GM12801 (cell line): Measurements from ENCODE around the gene ARV1.

ENCODE experiments used
- TF ChIP-seq, protein P1 (sequence below): IDR thresholded peaks from one replicate; pipeline ENCODE4 v1.5.1; 2011; ENCODE audit warnings: control low read depth; ENCODE audit not compliant: insufficient read length; ENCODE audit errors: extremely low read depth

The ARV1 gene

DNA sequence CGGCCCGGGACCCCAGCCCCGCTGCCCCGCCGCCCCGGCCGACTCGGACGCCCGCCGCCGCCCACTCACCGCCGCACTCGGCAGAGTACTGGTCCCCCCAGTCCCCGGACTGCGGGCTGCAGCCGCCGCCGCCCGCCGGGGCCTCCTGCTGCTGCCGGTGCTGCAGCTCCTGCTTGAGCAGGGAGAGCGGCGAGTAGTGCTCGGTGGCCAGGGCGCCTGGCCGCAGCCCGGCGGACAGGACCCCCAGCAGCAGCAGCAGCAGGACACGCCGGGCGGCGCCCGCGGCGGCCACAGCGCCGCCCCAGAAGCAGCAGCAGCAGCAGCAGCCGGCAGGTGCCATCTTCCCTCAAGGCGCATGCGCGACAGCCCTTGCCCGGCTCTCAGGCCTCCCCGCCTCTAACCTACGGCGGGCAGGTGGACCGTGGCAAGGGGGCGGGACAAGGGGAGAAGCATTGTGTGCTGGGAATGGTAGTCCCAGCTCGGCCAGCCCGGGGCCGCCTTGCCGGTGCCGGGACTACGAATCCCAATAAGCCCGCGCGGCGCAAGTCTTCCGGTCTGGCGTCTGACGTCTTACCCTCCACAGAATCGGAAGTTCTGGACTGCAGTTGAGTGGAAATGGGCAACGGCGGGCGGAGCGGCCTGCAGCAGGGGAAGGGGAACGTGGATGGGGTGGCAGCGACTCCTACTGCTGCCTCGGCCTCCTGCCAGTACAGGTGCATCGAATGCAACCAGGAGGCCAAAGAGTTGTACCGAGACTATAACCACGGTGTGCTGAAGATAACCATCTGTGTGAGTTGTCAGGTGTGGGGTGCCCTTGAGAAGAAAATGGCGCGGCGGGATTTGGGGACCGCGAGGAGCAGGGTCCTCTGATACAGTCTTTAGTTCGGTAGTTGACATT is at the start of gene ARV1, which contains the start of gene TTC13:
TSS of gene ARV1 (plus strand) at position 604 of the 898 bp plus-strand sequence. CDS start at position 616, 12 bp downstream.
TSS of gene TTC13 (minus strand) at position 371 of the 898 bp plus-strand sequence. CDS start at position 340, 31 bp downstream.
- TF ChIP-seq, protein P1, sequence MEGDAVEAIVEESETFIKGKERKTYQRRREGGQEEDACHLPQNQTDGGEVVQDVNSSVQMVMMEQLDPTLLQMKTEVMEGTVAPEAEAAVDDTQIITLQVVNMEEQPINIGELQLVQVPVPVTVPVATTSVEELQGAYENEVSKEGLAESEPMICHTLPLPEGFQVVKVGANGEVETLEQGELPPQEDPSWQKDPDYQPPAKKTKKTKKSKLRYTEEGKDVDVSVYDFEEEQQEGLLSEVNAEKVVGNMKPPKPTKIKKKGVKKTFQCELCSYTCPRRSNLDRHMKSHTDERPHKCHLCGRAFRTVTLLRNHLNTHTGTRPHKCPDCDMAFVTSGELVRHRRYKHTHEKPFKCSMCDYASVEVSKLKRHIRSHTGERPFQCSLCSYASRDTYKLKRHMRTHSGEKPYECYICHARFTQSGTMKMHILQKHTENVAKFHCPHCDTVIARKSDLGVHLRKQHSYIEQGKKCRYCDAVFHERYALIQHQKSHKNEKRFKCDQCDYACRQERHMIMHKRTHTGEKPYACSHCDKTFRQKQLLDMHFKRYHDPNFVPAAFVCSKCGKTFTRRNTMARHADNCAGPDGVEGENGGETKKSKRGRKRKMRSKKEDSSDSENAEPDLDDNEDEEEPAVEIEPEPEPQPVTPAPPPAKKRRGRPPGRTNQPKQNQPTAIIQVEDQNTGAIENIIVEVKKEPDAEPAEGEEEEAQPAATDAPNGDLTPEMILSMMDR, result no peak

DNA sequence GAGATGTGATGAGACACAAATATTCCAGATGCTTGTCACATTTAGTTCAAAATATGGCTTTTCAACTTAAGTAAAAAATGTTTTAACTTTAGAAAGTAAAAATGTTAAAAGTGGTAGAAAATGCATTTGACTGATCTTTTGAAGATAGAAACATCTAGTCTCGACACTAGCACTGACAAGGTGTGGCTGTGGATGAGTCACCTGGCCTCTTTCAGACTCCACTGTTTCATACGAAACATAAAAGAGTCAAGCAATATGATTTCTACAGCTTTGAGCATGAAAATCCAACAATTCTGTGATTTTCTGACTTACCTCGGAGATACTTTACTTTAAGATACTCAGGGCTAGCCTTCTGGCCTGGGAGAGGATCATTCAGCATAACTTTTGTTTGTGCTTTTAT is 47.9 kb upstream of the ARV1 start:
- TF ChIP-seq, protein P1, result no peak

DNA sequence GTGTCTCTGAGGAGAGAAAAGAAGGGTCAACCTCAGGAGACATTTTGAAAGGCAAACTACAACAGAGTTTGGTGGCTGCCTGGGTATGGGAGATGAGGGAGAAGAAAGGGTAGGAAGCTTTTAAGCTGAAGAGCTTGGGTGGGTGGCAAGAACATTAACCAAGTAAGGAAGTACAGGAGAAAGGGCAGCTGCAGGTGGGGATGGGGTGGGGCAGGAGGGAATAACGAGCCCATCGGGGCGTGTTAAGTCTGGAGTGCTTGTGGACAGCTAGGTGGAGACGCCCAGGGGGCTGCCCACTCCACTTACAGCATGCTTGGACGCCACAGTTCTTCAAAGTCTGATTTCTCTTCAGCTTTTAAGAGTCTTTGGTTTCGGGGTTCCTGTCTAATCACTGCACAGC is 43.0 kb upstream of the ARV1 start:
- TF ChIP-seq, protein P1, result no peak

DNA sequence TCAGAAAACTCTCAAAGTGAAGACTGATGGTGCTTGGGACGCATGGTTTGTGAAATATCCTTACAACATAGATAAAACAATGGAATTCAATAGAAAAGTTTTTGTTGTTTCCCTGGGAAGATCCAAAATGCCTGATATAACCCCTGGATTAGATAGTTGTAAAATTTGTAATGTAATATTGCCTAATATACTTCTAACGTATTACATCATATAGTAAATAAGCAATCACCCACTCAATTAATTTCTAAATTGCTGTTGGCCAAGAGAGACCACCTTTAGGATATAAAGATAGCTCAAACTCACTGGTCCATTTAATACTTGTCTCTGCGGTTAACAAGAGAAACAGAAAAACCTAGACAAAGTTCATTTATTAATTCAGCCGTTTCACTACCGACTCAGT is 42.4 kb upstream of the ARV1 start:
- TF ChIP-seq, protein P1, result no peak

DNA sequence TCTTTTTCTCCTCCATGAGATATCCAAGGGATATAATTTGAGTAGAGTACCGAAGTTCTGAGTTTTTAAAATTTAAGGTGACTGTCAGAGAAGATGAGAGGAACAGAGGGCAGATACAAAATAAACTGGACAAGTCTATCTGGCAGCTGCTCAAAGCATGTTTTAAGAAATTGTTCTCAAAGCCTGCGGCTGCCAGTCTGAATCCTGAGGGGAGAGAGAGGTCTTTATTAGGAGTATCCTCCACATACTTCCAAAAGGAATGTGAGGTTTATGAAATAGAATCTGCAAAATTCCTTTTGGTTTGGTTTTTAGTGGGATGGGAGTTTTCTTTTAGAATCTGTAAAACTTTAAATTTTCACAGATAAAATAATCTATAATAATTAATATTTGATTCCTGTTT is 41.5 kb upstream of the ARV1 start:
- TF ChIP-seq, protein P1, result no peak

DNA sequence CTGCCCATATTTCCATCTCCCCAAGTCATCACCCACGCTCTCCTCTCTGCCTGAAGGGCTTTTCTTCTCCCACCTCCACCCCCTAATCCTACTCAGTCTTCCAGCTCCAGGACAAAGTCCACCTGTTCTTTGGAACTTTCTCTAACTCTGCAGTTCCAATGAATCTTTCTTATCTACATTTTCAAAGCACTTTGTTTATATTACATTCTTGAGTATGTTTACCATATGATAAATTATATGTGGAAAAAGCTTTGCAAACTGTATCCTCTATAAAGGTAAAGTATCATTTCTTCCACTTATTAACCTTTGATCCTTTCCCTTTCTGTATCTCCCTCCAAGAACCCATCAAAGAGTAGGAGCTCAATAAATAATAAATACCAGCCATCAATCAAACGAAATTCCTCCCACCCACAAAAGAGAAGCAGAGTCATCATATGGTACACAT is 39.9 kb upstream of the ARV1 start:
- TF ChIP-seq, protein P1, result no peak

DNA sequence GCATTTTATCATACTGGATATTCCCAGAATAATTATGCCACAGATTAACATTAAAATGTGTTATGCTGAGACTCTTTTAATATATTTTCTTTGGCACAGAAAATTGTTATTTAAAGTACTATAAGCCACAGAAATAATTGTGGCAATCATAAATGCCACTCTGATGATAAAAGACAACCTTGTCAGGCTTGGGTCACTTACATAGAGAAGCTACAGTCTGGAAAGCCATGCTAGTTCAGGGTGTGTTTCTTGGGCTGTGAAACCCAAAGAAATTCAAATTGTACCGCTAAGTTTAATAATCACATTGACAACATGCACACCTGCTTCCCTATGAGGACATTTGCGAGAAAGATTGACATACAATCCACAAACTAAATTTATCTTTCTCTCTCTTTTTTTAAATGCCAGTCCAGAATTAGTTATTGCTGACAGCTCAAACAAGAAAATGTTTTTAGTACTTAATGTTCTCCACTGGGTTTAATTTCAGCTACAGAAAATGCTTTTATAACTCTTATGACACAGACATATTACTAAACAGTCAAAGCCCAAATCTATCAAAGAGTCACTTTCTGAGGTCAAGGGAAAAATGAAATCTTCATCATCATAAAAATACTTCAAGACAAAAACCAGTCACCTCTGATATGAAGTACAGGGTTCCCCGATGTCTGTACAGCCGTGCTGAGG is 38.9 kb upstream of the ARV1 start:
- TF ChIP-seq, protein P1, result no peak
